Peyer's patch (tissue), 4 donors: ENCODE measurements around the gene GJA5.

Experiments
- CTCF ChIP-seq, 6 experiments: fragments of 450-650 bp in 4 of 6; fragments of 200-600 bp in 2 of 6; sonication (generic) in 1 of 6; IDR thresholded peaks; one replicate each; pipeline ENCODE4 v1.5.1; 2017 to 2019; ENCODE audit warnings: antibody characterized with exemption in 6 of 6, mild to moderate bottlenecking in 3 of 6, moderate library complexity in 1 of 6
- POLR2A ChIP-seq, 2 donors: fragments of 450-650 bp; IDR thresholded peaks; one replicate each; pipeline ENCODE4 v1.5.1; 2017; ENCODE audit warnings: antibody characterized with exemption in 2 of 2, mild to moderate bottlenecking in 2 of 2, moderate library complexity in 2 of 2

- TF ChIP-seq CTCF (IDR thresholded peaks at IDR 0.05) (no peak), POLR2A (IDR thresholded peaks at IDR 0.05) (no peak)
Measured at GRCh38 chr1:147751346-147751745, 9.1 kb downstream of the GJA5 start.
